Measurements from ENCODE around the gene ELMO3. TPM values are rescaled to one million over a fixed set of nuclear protein-coding genes. Genes with fewer than 3 reads are reported as not detected.
A peak's percentile ranks its signal among the peaks of the same experiment; 100 is the strongest.

ELMO3 gene
- total and polyA plus RNA-seq, 2 of the 13 experiments (the other 11 are each of a cell fraction or from before 2014, with no cell fraction given): 2.6 to 4.0 TPM

- TF ChIP-seq ARID4A (CRISPR knock-in tag; IDR thresholded peaks at IDR 0.05; ENCODE audit: borderline replicate concordance): peak; percentile 99
- peak; percentile 66; the same call in 1 of the 2 replicates for TF ChIP-seq ZNF367 (CRISPR knock-in tag; IDR thresholded peaks at IDR 0.05; ENCODE audit: borderline replicate concordance)
- TF ChIP-seq ZNF138 (CRISPR knock-in tag; IDR thresholded peaks at IDR 0.05; ENCODE audit: low read depth): no peak
- peak; percentile 82 for TF ChIP-seq ZBTB43 (CRISPR knock-in tag; conservative IDR thresholded peaks at IDR 0.05)
- TF ChIP-seq CENPBD1 (CRISPR knock-in tag; IDR thresholded peaks at IDR 0.05; ENCODE audit: borderline replicate concordance, low read depth): no peak; the same call in 1 of the 2 replicates
- no peak for TF ChIP-seq U2AF1 (optimal IDR thresholded peaks at IDR 0.05; ENCODE audit: low read depth, low read length)
- no peak for TF ChIP-seq LRRFIP1 (CRISPR knock-in tag; conservative IDR thresholded peaks at IDR 0.05)
- TF ChIP-seq CREB3 (CRISPR knock-in tag; IDR thresholded peaks at IDR 0.05): no peak
- TF ChIP-seq GFI1 (CRISPR knock-in tag; IDR thresholded peaks at IDR 0.05; ENCODE audit: borderline replicate concordance): peak; percentile 37; the same call in 1 of the 2 replicates
- peak; percentile 37; the same call in 1 of the 2 replicates for TF ChIP-seq ZNF563 (CRISPR knock-in tag; IDR thresholded peaks at IDR 0.05)
- TF ChIP-seq TFDP2 (CRISPR knock-in tag; IDR thresholded peaks at IDR 0.05): peak; percentile 84
- peak; percentile 98 for TF ChIP-seq ZGPAT (CRISPR knock-in tag; IDR thresholded peaks at IDR 0.05)
- TF ChIP-seq BORCS8-MEF2B (CRISPR knock-in tag; IDR thresholded peaks at IDR 0.05): 0 out of 2 replicates have a peak, but pooled peaks have one; percentile 68
- peak; percentile 93 for TF ChIP-seq ZNF619 (CRISPR knock-in tag; IDR thresholded peaks at IDR 0.05)
- TF ChIP-seq POLR2AphosphoS5 (IDR thresholded peaks at IDR 0.05; ENCODE audit: low read depth, low read length): peak; percentile 93
Observed at GRCh38 chr16:67226804-67227566, 28.1 kb downstream of the ELMO3 start, which contains the start of gene TMEM208 (continued).

Data from HepG2 (cell line).